Smooth muscle cell (in vitro differentiated cells): Measurements from ENCODE around the gene TXNRD2. TPM values are rescaled to one million over a fixed set of nuclear protein-coding genes. Genes with fewer than 3 reads are reported as not detected.

ENCODE experiments used
- DNase-seq: peaks from one replicate; lab custom pipeline; 2025; ENCODE audit not compliant: unreplicated experiment; lab: John Stamatoyannopoulos, UW
- H2AFZ ChIP-seq: fragments of 200-600 bp; sonication (generic); 2 replicates; pipeline ENCODE4 v1.6.0; 2016; ENCODE audit warnings: antibody characterized with exemption, low read depth, mild to moderate bottlenecking
- H3F3A ChIP-seq: fragments of 200-600 bp; sonication (generic); 2 replicates; pipeline ENCODE4 v1.6.0; 2017; ENCODE audit warnings: antibody characterized with exemption, low read depth
- H3K27ac ChIP-seq: fragments of 200-600 bp; sonication (generic); 2 replicates; pipeline ENCODE4 v1.5.1; 2016; ENCODE audit warnings: low read depth, mild to moderate bottlenecking
- H3K27me3 ChIP-seq: fragments of 200-600 bp; sonication (generic); 2 replicates; pipeline ENCODE4 v1.6.1; 2016; ENCODE audit warnings: low read depth, mild to moderate bottlenecking
- H3K36me3 ChIP-seq: fragments of 200-600 bp; sonication (generic); 2 replicates; pipeline ENCODE4 v1.5.1; 2016; ENCODE audit warnings: low read depth
- H3K4me1 ChIP-seq: fragments of 200-600 bp; sonication (generic); 2 replicates; pipeline ENCODE4 v1.5.1; 2016; ENCODE audit warnings: low read depth
- H3K4me2 ChIP-seq: fragments of 200-600 bp; sonication (generic); 2 replicates; pipeline ENCODE4 v1.6.0; 2016; ENCODE audit warnings: mild to moderate bottlenecking
- H3K4me3 ChIP-seq: fragments of 200-600 bp; sonication (generic); 2 replicates; pipeline ENCODE4 v1.5.1; 2016; ENCODE audit warnings: mild to moderate bottlenecking
- H3K79me2 ChIP-seq: fragments of 200-600 bp; sonication (generic); 2 replicates; pipeline ENCODE4 v1.6.0; 2016; ENCODE audit warnings: low read depth, mild to moderate bottlenecking
- H3K9ac ChIP-seq: fragments of 200-600 bp; sonication (generic); 2 replicates; pipeline ENCODE4 v1.6.0; 2016; ENCODE audit warnings: low read depth
- H3K9me3 ChIP-seq: fragments of 200-600 bp; sonication (generic); replicated peaks from 2 replicates; pipeline ENCODE4 v1.5.1; 2016; ENCODE audit warnings: low read depth
- H4K20me1 ChIP-seq: fragments of 200-600 bp; sonication (generic); 2 replicates; pipeline ENCODE4 v1.6.0; 2016; ENCODE audit warnings: low read depth
- CTCF ChIP-seq: fragments of 200-600 bp; sonication (generic); IDR thresholded peaks from 2 replicates; pipeline ENCODE4 v1.5.1; 2017; ENCODE audit warnings: borderline replicate concordance, mild to moderate bottlenecking, antibody characterized with exemption; ENCODE audit not compliant: insufficient read depth, poor library complexity, severe bottlenecking
- WGBS: methylation state at CpG from one replicate; pipeline ENCODE4 v1.1.7; 2016; ENCODE audit warnings: low lambda C conversion rate; 5-methylcytosine and 5-hydroxymethylcytosine counted together
- polyA plus RNA-seq: library from polyadenylated mRNA; unstranded; fragments of >200 nt; fragmentation: Nextera tagmentation; extraction: Ambion mirVana; gene quantifications from 2 replicates; pipeline ENCODE4 v1.2.1, GENCODE V29; 2016
- total RNA-seq: library from RNA; depleted of rRNA; stranded (reverse); fragments of >200 nt; gene quantifications from 2 replicates; pipeline ENCODE4 v1.2.3, GENCODE V29; 2014

Gene TXNRD2
- total and polyA plus RNA-seq, 2 experiments from 2014 or later = 3.2 TPM; not detected in 1

GRCh38 chr22:19862619-19863246 is 78.9 kb downstream of the TXNRD2 start:
- H3F3A ChIP-seq = no peaks in the 10 kb centered on the region
- no peaks in the 10 kb centered on the region for H3K4me1 ChIP-seq
- no peaks in the 10 kb centered on the region for H3K36me3 ChIP-seq
- H2AFZ ChIP-seq = no peak overlapping the region
- TF ChIP-seq CTCF = no peak
- no peak for DNase-seq
- no peak overlapping the region for H3K9ac ChIP-seq
- H4K20me1 ChIP-seq = no peaks in the 10 kb centered on the region
- no peaks in the 10 kb centered on the region for H3K27me3 ChIP-seq
- H3K4me2 ChIP-seq = no peak overlapping the region
- no peaks in the 10 kb centered on the region for H3K79me2 ChIP-seq
- no peak overlapping the region for H3K27ac ChIP-seq
- WGBS = 97% methylated on average over 13 of the region's 13 CpGs
- no peak overlapping the region for H3K4me3 ChIP-seq
- H3K9me3 ChIP-seq = no peaks in the 10 kb centered on the region

- H3K4me3 ChIP-seq = no peak overlapping the region
- no peak overlapping the region for H2AFZ ChIP-seq
- no peaks in the 10 kb centered on the region for H3K27me3 ChIP-seq
- peaks cover 5% of the 10 kb centered on the region for H3K4me1 ChIP-seq
- H3K79me2 ChIP-seq = peaks cover 6% of the 10 kb centered on the region
- H3K9me3 ChIP-seq = no peaks in the 10 kb centered on the region
- H3K27ac ChIP-seq = no peak overlapping the region
- no peak overlapping the region for H3K9ac ChIP-seq
- no peak for TF ChIP-seq CTCF
- no peaks in the 10 kb centered on the region for H3F3A ChIP-seq
- H4K20me1 ChIP-seq = no peaks in the 10 kb centered on the region
- no peaks in the 10 kb centered on the region for H3K36me3 ChIP-seq
- no peak overlapping the region for H3K4me2 ChIP-seq
- no peak for DNase-seq
- WGBS = 96% methylated on average over 8 of the region's 8 CpGs
Measured at GRCh38 chr22:19859861-19860510, 81.6 kb downstream of the TXNRD2 start.

- Histone ChIP-seq H4K20me1 (peaks cover 15% of the 10 kb centered on the region), H3K79me2 (peaks cover 26% of the 10 kb centered on the region), H3K36me3 (no peaks in the 10 kb centered on the region), H3K4me2 (no peak overlapping the region), H2AFZ (no peak overlapping the region), H3K27ac (no peak overlapping the region), H3K4me1 (peaks cover 16% of the 10 kb centered on the region), H3K27me3 (no peaks in the 10 kb centered on the region), H3F3A (no peaks in the 10 kb centered on the region), H3K9ac (no peak overlapping the region), H3K9me3 (no peaks in the 10 kb centered on the region), H3K4me3 (no peak overlapping the region)
- WGBS = 100% methylated on average over 3 of the region's 3 CpGs
- TF ChIP-seq CTCF = no peak
- no peak for DNase-seq
Measured at GRCh38 chr22:19857382-19857781, 84.2 kb downstream of the TXNRD2 start.
